ENCODE results near the gene PARD3B. TPM values are rescaled to one million over a fixed set of nuclear protein-coding genes. Genes with fewer than 3 reads are reported as not detected.
A peak's percentile ranks its signal among the peaks of the same experiment; 100 is the strongest.

PARD3B gene
- total and polyA plus RNA-seq, 2 of the 13 experiments (the other 11 are each of a cell fraction or from before 2014, with no cell fraction given) = 0.71 to 2.3 TPM

DNA sequence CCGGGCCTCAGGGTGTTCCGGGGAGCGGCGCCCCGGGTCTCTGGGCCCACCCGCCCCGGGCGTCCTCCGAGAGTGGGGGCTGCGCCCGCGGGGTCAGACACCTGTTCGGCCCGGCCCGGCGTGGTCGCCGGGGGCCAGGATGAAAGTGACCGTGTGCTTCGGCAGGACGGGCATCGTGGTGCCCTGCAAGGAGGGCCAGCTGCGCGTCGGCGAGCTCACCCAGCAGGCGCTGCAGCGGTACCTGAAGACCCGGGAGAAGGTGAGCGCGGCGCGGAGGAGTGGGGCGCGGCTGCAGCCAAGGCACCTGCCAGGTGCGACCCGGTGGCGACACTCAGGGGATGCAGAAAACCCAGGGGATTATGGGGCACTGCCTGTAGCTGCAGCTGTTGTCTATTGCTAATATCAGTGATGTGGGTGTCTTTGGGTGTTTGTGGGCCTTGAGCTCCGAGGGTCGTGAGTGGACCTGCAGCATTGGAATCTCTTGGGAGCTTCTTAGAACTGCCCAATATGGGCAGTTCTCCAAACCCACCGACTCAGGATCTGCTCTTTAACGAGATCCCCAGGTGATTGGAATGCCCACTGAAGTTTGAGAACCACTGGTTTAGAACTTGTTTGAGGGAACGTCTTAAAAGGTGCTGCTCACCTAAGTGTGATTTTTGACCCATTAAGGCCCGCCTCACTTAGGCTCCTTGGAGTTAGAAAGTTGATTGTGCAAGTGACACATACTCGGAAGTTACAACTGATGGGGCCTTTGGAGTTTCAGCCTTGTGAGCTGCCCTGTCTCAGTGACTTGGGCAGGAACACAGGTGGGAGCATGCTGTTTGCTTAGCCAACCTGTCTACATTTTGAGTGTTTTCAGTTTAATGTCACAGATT is 823 bp downstream of the PARD3B start (continued):
- no peak for TF ChIP-seq ZBTB39 (CRISPR knock-in tag; IDR thresholded peaks at IDR 0.05)
- peak; percentile 47; the same call in 1 of the 2 replicates for TF ChIP-seq ZNF501 (CRISPR knock-in tag; IDR thresholded peaks at IDR 0.05)
- TF ChIP-seq KLF16 (CRISPR knock-in tag; IDR thresholded peaks at IDR 0.05) = 0 out of 4 replicates have a peak, but pooled peaks of 1 of the 2 experiments have one; percentile 60
- TF ChIP-seq ZFX (CRISPR knock-in tag; IDR thresholded peaks at IDR 0.05; ENCODE audit: low read depth) = peak; percentile 5; the same call in 1 of the 2 replicates
- no peak for TF ChIP-seq E2F5 (CRISPR knock-in tag; conservative IDR thresholded peaks at IDR 0.05)
- no peak for TF ChIP-seq ZNF619 (CRISPR knock-in tag; IDR thresholded peaks at IDR 0.05)
- TF ChIP-seq ZNF235 (CRISPR knock-in tag; IDR thresholded peaks at IDR 0.05; ENCODE audit: borderline replicate concordance) = no peak
- TF ChIP-seq, protein P1, sequence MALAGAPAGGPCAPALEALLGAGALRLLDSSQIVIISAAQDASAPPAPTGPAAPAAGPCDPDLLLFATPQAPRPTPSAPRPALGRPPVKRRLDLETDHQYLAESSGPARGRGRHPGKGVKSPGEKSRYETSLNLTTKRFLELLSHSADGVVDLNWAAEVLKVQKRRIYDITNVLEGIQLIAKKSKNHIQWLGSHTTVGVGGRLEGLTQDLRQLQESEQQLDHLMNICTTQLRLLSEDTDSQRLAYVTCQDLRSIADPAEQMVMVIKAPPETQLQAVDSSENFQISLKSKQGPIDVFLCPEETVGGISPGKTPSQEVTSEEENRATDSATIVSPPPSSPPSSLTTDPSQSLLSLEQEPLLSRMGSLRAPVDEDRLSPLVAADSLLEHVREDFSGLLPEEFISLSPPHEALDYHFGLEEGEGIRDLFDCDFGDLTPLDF (CRISPR knock-in tag; IDR thresholded peaks at IDR 0.05) = 0 out of 2 replicates have a peak, but pooled peaks have one; percentile 12
- TF ChIP-seq JDP2 (CRISPR knock-in tag; IDR thresholded peaks at IDR 0.05; ENCODE audit: borderline replicate concordance) = no peak
- TF ChIP-seq ZNF737 (CRISPR knock-in tag; IDR thresholded peaks at IDR 0.05; ENCODE audit: borderline replicate concordance) = no peak
- TF ChIP-seq CTCF (CRISPR knock-in tag; IDR thresholded peaks at IDR 0.05) = peak; percentile 1; the same call in 1 of the 2 replicates
- 0 out of 2 replicates have a peak, but pooled peaks have one; percentile 42 for TF ChIP-seq ZNF350 (CRISPR knock-in tag; IDR thresholded peaks at IDR 0.05; ENCODE audit: borderline replicate concordance, low read depth)
- 0 out of 2 replicates have a peak, but pooled peaks have one; percentile 26 for TF ChIP-seq MTF2 (CRISPR knock-in tag; IDR thresholded peaks at IDR 0.05; ENCODE audit: borderline replicate concordance)
- TF ChIP-seq POLR2G (IDR thresholded peaks at IDR 0.05; ENCODE audit: low read depth, low read length) = no peak
- TF ChIP-seq, protein P2, sequence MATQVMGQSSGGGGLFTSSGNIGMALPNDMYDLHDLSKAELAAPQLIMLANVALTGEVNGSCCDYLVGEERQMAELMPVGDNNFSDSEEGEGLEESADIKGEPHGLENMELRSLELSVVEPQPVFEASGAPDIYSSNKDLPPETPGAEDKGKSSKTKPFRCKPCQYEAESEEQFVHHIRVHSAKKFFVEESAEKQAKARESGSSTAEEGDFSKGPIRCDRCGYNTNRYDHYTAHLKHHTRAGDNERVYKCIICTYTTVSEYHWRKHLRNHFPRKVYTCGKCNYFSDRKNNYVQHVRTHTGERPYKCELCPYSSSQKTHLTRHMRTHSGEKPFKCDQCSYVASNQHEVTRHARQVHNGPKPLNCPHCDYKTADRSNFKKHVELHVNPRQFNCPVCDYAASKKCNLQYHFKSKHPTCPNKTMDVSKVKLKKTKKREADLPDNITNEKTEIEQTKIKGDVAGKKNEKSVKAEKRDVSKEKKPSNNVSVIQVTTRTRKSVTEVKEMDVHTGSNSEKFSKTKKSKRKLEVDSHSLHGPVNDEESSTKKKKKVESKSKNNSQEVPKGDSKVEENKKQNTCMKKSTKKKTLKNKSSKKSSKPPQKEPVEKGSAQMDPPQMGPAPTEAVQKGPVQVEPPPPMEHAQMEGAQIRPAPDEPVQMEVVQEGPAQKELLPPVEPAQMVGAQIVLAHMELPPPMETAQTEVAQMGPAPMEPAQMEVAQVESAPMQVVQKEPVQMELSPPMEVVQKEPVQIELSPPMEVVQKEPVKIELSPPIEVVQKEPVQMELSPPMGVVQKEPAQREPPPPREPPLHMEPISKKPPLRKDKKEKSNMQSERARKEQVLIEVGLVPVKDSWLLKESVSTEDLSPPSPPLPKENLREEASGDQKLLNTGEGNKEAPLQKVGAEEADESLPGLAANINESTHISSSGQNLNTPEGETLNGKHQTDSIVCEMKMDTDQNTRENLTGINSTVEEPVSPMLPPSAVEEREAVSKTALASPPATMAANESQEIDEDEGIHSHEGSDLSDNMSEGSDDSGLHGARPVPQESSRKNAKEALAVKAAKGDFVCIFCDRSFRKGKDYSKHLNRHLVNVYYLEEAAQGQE (IDR thresholded peaks at IDR 0.05; ENCODE audit: borderline replicate concordance in 1 of 2, low read depth in 1 of 2, low read length in 2 of 2) = no peak
- TF ChIP-seq SP2 (CRISPR knock-in tag; IDR thresholded peaks at IDR 0.05) = peak; percentile 39; the same call in 1 of the 2 replicates
- TF ChIP-seq CEBPB (IDR thresholded peaks at IDR 0.05; ENCODE audit: borderline replicate concordance, low read depth, low read length) = 0 out of 2 replicates have a peak, but pooled peaks have one; percentile 16

Measured in HepG2 (cell line).